GM18951 (cell line): ENCODE data around the gene ATP6AP2.

Experiments
- POLR2A ChIP-seq: IDR thresholded peaks from 4 replicates; pipeline ENCODE4 v1.6.1; 2011; ENCODE audit warnings: mild to moderate bottlenecking; ENCODE audit not compliant: insufficient read length, insufficient read depth; ENCODE audit errors: extremely low read depth
- in situ Hi-C: fragments of 300-500 bp; cut with MboI; formaldehyde crosslinking; loops from one replicate; pipeline ENCODE4 v1.12.0; 2022; ENCODE audit warnings: low sequenced_read_pairs, mixed read lengths, inconsistent platforms; ENCODE audit not compliant: unreplicated experiment

Gene ATP6AP2

GRCh38 chrX:40580537-40581335 lies at the start of gene ATP6AP2:
Gene ATP6AP2, plus strand, starts transcription at chrX:40580970. Its CDS starts 96 bp downstream, at chrX:40581066.
- peak; percentile 74 for TF ChIP-seq POLR2A
- in situ Hi-C loops, result no loop called here

- in situ Hi-C loops, result no loop called here
- no peak for TF ChIP-seq POLR2A
Measured at GRCh38 chrX:40531056-40531826, 49.5 kb upstream of the ATP6AP2 start.

- TF ChIP-seq POLR2A, result no peak
- in situ Hi-C loops, result no loop called here
Measured at GRCh38 chrX:40537310-40537709, 43.5 kb upstream of the ATP6AP2 start.

- no peak for TF ChIP-seq POLR2A
- in situ Hi-C loops, result no loop called here
Measured at GRCh38 chrX:40538406-40538805, 42.4 kb upstream of the ATP6AP2 start.

GRCh38 chrX:40539214-40540142 lies 41.3 kb upstream of the ATP6AP2 start:
- TF ChIP-seq POLR2A, result no peak
- in situ Hi-C loops, result loop anchor here (10.0 kb wide), 1 partner anchor 255 kb away; no protein-coding TSS in a partner anchor

GRCh38 chrX:40542208-40542607 lies 38.6 kb upstream of the ATP6AP2 start:
- TF ChIP-seq POLR2A, result no peak

GRCh38 chrX:40542972-40543371 lies 37.8 kb upstream of the ATP6AP2 start:
- TF ChIP-seq POLR2A, result no peak
- in situ Hi-C loops, result loop anchor here (10.0 kb wide), 1 partner anchor 252 kb away; no protein-coding TSS in a partner anchor

More at GRCh38 chrX:40542208-40542607, 38.6 kb upstream of the ATP6AP2 start:
- in situ Hi-C loops, result loop anchor here (10.0 kb wide), 1 partner anchor 253 kb away; no protein-coding TSS in a partner anchor

- in situ Hi-C loops, result loop anchor here (10.0 kb wide), 1 partner anchor 251 kb away; no protein-coding TSS in a partner anchor
- no peak for TF ChIP-seq POLR2A
Measured at GRCh38 chrX:40543661-40544328, 37.0 kb upstream of the ATP6AP2 start.

GRCh38 chrX:40544343-40545266 lies 36.2 kb upstream of the ATP6AP2 start:
- in situ Hi-C loops, result loop anchor here (10.0 kb wide), 1 partner anchor 250 kb away; no protein-coding TSS in a partner anchor
- TF ChIP-seq POLR2A, result no peak

- TF ChIP-seq POLR2A, result no peak
- in situ Hi-C loops, result loop anchor here (10.0 kb wide), 1 partner anchor 248 kb away; no protein-coding TSS in a partner anchor
Measured at GRCh38 chrX:40546870-40547269, 33.9 kb upstream of the ATP6AP2 start.

- in situ Hi-C loops, result no loop called here
- no peak for TF ChIP-seq POLR2A
Measured at GRCh38 chrX:40550066-40550465, 30.7 kb upstream of the ATP6AP2 start.
